NT2/D1 (cell line): ENCODE data around the gene BTBD17.

Experiments used
- SUZ12 ChIP-seq: IDR thresholded peaks from 2 replicates; pipeline ENCODE4 v1.6.1; 2011; ENCODE audit not compliant: insufficient read length, insufficient read depth; ENCODE audit errors: extremely low read depth
- YY1 ChIP-seq: IDR thresholded peaks from 2 replicates; pipeline ENCODE4 v1.6.1; 2011; ENCODE audit not compliant: insufficient read length, insufficient read depth

DNA sequence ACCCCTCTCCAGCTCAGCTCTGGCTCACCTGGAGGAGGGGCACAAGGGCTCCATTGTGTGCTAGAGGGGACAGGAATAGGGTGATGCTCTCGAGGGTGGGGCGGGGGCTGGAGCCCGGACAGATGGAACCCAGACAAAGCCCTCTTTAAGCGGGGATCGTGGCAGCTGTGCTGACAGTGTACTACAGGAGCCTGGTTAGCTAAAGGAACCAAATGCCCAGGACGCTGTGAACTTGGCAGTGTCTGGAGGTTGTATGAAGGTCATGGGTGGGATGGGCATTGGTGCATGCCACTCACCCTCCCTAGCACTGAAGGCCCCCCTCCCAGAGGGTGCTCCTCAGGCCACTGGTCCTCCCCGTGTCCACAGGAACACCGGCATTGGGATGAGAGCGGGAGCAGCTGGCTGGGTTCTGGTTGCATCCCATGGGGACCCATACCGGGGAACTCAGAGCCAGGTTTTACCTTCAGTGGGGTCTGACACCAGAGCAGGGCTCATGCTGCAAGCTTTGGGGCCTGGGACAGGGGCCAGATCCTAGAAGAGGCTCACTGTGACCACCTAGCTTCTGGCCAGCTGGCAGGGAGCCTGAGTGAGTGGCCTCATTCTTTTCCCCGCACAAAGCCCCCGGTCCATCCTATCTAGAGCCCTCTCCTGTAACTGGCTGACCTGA lies 23.7 kb downstream of the BTBD17 start:
- no peak for TF ChIP-seq SUZ12
- no peak for TF ChIP-seq YY1
